GM19372 (cell line): ENCODE results near the gene CUL9.
"Not testable (repeated sequence)": the region's sequence is repeated elsewhere in the genome, so short reads cannot be mapped to it uniquely, and the experiment has no call there.

Source experiments
- ATAC-seq: cut with Tn5 transposase; IDR thresholded peaks from one replicate; pipeline ENCODE4 v1.9.1; 2021; ENCODE audit warnings: mild to moderate bottlenecking, low read depth, moderate library complexity; ENCODE audit not compliant: unreplicated experiment

CUL9 gene

DNA sequence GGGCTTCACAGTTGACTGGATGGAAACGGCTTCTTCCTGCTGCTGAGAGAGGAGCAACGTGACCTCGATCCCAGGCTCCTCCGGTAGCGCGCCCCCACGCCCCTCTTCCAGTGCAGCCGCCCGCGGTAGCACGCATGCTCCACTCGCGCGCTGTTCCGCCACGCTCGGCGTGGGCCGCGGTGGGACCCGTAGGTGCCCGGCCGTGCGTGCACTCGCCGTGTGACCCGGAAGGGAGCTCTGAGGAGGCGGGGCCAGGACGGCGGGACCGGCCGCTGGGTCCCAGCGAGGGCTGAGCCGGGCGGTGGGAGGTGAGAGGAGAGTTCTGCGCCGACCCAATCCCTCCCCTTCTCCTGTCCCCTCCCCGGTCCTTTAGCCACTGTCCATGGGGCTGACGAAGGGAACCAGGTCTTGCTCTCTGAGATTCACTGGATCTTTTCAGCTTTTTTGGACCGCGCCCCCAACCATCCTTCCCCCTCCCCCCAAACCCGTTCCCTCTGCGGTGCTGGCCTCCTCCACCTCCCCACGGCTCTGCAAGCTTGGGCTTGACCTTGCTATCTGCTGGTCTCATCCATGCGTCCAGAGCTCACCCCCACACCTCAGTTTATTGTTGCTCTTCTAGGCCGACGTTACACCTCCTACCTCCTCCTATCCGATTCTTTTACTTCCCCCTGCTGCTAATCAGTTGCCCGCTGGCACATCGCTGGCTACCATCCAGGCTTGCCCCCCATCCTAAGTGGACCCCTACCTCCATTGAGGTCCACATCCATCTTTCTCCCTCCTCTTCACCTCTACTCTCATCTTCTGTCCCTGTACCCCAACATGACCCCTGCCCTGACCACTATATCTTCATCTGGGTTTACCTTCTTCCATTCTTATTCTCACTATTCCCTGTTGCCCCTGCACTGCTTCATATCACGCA is at the start of gene CUL9:
Gene CUL9 (plus strand): TSS at position 255 of the 919 bp plus-strand sequence. CDS start 2,115 bp downstream, outside the sequence.
- ATAC-seq: peak; percentile 97

DNA sequence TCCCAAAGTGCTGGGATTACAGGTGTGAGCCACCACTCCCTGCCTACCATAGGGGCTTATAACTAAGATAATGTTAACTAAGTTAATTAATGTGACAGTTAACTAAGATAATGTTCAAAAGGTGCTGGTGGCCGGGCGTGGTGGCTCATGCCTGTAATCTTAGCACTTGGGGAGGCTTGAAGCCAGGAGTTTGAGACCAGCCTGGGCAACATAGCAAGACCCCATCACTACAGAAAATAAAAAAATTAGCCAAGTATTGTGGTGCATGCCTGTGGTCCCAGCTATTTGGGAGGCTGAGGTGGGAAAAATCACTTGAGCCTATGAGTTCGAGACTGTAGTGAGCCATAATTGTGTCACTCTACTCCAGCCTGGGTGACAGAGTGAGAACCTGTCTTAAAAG is 43.7 kb upstream of the CUL9 start:
- ATAC-seq: no peak

DNA sequence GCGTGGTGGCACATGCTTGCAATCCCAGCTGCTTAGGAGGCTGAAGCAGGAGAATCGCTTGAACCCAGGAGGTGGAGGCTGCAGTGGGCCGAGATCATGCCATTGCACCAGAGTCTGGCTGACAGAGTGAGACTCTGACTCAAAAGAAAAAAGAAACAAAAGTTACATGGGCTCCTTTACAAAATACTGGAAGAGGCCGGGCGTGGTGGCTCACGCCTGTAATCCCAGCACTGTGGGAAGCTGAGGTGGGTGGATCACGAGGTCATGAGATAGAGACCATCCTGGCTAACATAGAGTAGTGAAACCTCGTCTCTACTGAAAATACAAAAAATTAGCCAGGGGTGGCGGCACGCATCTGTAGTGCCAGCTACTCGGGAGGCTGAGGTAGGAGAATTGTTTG is 42.0 kb upstream of the CUL9 start:
- ATAC-seq: not testable (repeated sequence)

DNA sequence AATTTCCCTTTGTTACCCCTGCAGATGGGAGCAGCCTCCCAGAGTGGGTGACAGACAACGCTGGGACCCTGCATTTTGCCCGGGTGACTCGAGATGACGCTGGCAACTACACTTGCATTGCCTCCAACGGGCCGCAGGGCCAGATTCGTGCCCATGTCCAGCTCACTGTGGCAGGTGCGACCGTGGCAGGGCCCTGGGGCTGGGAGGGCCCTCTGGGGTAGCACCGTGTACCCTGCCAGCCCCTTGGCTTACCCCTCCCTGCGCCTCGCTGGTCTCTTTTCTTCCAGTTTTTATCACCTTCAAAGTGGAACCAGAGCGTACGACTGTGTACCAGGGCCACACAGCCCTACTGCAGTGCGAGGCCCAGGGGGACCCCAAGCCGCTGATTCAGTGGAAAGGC is 40.4 kb upstream of the CUL9 start:
- no peak for ATAC-seq

DNA sequence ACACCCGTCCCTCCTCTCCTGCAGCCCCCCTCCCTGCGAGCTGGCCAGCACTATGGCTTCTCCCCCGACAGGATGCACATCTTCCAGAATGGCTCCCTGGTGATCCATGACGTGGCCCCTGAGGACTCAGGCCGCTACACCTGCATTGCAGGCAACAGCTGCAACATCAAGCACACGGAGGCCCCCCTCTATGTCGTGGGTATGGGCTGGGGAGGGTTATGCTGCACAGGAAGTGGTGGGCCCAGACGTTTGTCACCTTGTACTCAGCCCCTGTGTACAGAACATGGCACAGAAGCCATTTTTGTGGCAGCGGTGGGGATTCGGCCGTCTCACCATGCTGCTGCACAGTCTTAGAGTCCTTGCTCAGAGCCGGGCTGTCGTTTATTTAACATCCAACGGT is 39.9 kb upstream of the CUL9 start:
- no peak for ATAC-seq

DNA sequence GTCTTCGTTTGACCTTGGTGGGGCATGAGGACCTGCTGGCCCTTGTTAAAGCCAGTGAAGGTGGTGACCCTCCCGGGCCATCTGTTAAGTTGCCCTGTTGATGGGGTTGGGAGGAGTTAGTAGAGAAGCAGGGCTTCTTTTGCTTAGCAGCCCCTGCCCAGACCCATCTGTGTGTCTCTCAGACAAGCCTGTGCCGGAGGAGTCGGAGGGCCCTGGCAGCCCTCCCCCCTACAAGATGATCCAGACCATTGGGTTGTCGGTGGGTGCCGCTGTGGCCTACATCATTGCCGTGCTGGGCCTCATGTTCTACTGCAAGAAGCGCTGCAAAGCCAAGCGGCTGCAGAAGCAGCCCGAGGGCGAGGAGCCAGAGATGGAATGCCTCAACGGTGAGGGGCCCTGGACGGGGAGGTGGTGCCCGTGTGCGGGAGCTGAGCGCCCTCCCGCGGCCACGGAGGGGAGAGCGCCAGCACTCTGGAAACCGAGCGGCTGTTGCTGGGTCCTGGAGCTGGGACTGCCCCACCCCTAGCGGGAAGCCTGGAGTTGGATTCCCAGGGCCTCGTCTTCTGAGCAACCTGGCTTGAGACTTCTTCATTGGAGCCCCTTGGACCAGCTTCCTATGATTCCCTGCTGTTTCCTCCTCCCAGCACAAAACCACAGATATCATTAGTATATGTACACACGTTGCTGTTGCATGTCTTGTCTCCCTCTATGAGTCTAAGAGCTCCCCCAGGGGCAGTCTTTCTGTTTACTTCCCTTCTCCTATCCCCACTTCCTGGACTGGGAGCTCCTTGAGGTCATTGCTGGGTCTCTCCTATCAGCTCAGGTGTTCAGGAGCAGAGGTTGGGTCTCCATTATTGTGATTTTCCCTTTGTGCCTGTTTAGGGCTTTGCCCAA is 38.5 kb upstream of the CUL9 start:
- no peak for ATAC-seq

DNA sequence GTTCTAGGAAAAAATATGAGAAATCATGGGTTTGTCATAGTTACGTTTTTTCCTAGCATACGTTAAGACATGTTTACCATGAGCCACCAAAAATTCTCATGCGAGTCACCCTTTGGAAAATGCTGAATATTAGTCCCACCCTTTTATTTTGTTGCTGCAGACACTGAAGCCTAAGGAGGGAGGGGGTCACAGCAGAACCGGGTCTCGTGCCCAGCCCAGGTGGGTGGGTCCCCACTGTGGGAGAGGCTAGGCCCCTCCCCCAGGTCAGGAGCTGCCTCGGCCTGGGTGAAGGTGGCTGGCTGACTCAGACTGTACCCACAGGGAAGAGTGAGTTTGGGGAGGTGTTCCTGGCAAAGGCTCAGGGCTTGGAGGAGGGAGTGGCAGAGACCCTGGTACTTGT is 37.1 kb upstream of the CUL9 start:
- no peak for ATAC-seq

DNA sequence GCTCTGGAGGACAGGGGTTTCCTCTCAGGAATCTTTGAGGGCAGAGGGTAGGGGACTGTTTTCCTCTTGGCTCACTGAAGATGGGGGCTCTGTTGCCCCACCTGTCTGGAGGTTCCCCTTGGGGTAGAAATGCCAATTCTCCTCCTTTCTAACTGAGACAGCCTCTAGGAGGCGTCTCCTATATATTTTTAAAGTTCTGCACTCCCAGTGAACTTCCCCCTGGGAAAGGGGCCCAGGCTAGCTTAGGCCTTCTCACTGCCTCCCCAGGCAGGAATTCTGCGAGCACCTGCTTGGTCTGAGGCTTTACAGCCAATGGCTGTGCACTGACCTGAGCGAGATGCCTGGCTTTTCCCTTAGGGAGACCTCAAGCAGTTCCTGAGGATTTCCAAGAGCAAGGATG is 35.7 kb upstream of the CUL9 start:
- no peak for ATAC-seq

DNA sequence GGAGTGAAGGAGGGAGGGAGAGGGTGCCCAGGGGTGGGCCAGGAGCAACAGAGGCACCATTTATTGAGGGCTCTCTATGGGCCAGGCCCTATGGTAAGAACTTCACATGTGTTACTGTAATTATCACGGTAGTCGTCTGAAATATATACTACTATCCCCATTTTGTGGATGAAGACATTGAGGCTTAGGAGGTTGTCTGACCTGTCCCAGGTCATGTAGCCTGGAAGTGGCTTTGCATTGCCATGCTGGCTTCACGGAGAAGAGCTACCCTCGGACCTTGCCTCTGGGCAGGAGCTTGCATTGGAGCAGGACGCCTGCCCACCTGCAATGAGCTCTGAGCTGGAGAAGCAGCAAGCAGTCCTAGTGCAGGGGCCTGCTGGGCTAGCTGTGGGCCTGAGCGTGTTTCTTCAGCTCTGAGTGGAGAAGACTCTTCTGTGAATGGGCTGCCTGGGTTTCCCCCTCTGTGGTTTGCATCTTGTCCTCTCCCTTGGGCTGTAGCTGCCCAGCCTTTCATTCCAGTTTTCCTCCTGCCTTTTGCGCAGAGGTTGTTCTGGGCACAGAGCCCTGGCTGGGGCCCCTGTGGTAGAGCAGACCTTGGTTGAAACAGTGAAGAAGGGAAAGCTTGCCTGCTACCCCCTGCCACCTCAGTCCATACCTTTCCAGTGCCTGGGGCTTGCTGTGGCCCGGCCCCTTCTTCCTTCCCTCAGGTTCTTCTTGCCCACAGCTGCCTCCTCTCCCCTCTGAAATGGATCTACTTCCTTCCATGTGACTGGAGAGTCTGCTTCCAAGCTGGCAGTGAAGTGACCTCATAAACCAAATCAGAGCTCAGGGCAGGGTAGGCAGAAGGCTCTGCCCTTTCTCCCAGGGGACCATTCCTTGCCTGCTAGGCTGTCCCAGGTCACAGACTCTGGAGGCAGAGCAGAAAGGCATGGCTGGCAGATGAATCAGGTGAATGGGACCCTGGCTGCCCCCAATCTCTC is 35.0 kb upstream of the CUL9 start:
- no peak for ATAC-seq

DNA sequence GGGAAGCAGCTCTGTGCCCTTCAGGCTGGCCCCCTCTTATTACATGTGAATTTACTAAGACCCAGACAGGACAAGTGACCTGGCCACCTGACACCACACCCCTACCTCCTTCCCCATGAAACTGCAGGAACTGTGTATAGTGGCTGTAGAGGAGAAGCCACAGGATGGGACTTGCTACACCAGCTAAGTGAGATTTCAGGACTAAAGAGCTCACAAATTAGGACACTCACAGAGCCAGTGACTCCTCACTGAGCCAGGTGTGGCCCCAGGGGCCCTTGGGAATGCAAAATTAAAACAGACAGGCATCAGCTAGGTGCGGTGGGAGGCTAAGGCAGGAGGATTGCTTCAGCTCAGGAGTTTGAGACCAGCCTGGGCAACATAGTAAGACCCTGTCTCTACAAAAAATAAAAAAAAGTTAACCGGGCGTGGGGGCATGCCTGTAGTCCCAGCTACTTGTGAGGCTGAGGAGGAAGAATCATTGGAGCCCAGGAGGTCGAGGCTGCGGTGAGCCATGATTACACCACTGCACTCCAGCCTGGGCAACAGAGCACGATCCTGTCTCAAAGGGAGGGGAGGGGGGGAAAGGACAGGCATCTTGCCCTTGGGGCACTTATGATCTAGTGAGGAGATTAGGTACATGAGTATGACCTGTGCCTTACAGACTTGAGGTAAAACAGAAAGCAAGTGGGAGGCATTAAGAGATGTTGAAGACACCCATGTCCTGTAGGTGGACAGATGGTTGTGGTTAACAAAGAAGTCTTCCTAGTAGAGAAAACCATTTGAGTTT is 34.1 kb upstream of the CUL9 start:
- ATAC-seq: no peak

DNA sequence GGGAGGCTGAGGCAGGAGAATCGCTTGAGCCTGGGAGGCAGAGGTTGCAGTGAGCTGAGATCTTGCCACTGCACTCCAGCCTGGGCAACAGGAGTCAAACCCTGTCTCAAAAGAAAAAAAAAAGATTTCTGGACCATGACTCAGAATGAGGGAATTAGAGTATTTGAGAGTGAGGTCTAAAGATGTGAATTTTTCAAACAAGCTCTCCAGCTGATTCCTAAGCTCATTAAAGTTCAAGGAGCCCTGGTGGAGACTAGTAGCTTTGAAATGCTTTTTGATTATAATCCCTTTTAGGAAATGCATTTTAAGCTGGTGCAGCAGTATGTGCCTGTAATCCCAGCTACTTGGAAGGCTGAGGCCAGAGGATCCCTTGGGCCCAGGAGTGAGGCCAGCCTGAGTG is 32.7 kb upstream of the CUL9 start:
- ATAC-seq: no peak

DNA sequence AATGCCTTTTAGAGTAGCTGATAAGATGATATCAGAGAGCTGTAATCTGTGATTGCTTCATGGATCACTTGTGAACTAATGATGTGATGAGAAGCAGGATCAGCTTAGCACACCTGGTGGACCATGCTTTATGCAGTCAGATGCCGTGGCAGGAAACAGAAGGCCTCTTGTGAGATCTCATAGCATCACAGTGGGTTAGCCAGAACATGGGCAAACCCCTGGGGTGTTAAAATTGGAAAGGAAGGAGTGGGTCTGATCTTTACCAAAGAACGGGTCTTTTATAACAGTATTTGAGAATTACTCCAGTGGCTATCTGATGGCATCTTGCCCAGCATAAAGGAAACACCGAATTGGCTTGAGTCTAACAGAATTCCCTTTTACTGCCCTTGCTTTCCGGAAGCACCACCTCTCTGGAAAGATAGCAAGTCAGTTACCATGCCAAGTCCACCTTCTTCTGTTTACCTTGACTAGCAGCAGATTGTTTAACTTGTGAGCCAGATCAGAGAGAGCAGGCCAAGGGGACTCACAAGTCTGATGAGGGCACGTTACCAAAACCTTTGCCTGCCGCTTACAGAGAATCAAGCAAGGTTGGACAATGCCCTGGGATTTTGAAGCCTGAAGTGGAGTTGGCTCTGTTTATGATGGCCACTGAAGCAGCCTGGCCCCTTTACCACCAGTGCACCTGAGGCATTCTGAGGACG is 31.8 kb upstream of the CUL9 start:
- ATAC-seq: no peak

DNA sequence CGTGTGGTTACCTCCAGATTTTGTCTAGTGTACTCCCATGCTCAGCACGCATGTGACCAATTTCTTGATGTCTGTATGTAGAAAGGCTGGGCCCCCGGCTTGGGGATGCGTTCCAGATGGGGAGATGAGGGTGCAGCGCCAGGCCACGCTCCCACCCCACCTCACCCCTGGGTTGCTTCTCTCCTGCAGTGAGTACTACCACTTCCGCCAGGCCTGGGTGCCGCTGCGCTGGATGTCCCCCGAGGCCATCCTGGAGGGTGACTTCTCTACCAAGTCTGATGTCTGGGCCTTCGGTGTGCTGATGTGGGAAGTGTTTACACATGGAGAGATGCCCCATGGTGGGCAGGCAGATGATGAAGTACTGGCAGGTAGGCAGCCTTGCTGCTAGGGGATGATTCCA is 22.4 kb upstream of the CUL9 start:
- ATAC-seq: no peak

DNA sequence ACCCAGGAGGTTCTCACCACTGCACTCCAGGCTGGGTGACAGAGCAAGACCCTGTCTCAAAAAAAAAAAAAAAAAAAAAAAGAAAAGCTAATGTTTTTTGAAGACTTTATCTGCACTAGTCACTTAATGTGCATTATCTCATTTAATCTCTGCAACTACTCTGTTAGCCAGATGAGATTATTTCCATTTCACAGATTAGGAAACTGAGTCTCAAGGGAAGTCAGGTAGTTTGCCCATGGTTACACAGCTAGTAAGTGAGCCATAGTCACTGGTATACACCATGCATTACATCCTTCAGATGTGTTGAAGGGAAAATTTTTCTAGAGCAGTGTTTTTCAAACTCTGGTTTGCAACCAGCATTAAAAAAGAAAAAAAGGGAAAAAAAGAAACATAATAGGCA is 18.1 kb upstream of the CUL9 start:
- no peak for ATAC-seq

DNA sequence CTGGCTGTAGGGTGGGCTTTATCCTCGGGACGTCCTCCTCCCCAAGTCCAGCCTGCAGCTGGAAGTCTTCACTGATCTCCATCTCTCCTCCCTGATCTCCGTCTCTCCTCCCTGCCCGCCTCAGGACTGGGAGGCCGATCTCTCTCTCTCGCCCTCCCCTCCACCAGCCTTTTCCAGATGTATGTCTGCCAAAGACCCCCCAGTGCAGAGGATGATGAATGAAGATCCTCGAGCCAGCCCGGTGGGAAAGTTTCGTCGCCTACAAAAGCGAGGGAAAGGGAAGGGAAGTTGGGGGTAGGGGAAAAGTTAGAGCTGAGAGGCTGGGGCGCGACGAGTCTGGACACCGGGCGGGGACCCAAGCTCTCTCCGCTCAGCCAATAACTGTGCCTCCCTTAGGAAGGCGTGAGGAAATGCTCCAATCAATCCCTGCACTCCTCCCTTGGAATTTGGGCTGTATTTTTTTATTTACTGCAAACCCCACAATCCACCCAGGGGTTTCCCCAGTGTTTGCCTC is 11.5 kb upstream of the CUL9 start:
- ATAC-seq: no peak

DNA sequence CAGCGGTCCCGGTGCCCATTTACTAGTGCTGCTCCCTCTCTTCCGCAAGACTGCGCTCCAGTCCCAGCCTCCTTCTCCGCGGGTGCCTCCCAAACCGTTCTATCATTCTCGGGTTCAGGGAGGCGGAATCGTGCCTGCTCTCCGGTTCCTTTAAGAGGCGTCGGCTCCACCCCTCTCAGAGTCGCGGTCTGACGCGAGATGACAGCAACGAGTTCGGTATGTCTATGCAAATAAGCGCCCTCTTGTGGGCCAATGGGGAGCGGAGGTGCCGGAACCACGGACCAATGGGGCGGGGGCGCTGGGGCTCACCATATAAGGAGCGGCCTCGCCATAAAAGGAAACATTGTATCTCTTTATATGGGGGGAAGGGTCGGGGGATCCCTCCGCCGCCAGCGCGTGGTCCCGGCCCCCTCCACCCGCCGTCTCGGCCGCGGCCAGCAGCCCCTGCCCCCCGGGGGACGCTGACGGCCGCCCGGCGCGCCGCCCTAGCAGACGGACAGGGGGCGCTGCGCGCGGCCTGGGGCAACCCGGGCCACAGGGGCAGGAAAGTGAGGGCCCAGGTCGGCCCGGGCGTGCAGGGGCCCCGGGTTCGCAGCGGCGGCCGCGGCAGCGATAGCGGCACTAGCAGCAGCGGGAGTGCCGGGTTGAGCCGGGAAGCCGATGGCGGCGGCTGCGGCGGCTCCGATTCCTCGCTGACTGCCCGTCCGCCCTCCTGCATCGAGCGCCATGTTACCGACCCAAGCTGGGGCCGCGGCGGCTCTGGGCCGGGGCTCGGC is 10.9 kb upstream of the CUL9 start, which contains the start of gene SRF:
Gene SRF (plus strand): TSS at position 339 of the 776 bp plus-strand sequence. CDS start 388 bp downstream, at position 727.
- ATAC-seq: peak; percentile 63

DNA sequence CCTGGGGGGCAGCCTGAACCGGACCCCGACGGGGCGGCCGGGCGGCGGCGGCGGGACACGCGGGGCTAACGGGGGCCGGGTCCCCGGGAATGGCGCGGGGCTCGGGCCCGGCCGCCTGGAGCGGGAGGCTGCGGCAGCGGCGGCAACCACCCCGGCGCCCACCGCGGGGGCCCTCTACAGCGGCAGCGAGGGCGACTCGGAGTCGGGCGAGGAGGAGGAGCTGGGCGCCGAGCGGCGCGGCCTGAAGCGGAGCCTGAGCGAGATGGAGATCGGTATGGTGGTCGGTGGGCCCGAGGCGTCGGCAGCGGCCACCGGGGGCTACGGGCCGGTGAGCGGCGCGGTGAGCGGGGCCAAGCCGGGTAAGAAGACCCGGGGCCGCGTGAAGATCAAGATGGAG is 10.3 kb upstream of the CUL9 start:
- ATAC-seq: no peak
